ENCODE measurements around the gene ZP2.

Gene ZP2

GRCh38 chr16:21161211-21161610 is 50.2 kb downstream of the ZP2 start:
- TF ChIP-seq NFIC (IDR thresholded peaks at IDR 0.05): no peak
- no peak for TF ChIP-seq YY1 (IDR thresholded peaks at IDR 0.05; ENCODE audit: low read depth)
- TF ChIP-seq TAF1 (IDR thresholded peaks at IDR 0.05; ENCODE audit: low read depth): no peak
- TF ChIP-seq TCF12 (IDR thresholded peaks at IDR 0.05; ENCODE audit: low read depth): no peak
- TF ChIP-seq EP300 (IDR thresholded peaks at IDR 0.05; ENCODE audit: borderline replicate concordance): no peak
- no peak for TF ChIP-seq REST (IDR thresholded peaks at IDR 0.05; ENCODE audit: low read depth)
- TF ChIP-seq TEAD4 (IDR thresholded peaks at IDR 0.05): no peak
- TF ChIP-seq USF1 (IDR thresholded peaks at IDR 0.05): no peak

- TF ChIP-seq TEAD4 (IDR thresholded peaks at IDR 0.05): no peak
- no peak for TF ChIP-seq TAF1 (IDR thresholded peaks at IDR 0.05; ENCODE audit: low read depth)
Observed at GRCh38 chr16:21160276-21160675, 51.1 kb downstream of the ZP2 start.

GRCh38 chr16:21159281-21159951 is 52.0 kb downstream of the ZP2 start:
- TF ChIP-seq RAD21 (IDR thresholded peaks at IDR 0.05; ENCODE audit: low read depth): no peak
- TF ChIP-seq MAX (IDR thresholded peaks at IDR 0.05): no peak
- no peak for TF ChIP-seq EP300 (IDR thresholded peaks at IDR 0.05; ENCODE audit: borderline replicate concordance)
- no peak for TF ChIP-seq TCF12 (IDR thresholded peaks at IDR 0.05; ENCODE audit: low read depth)
- no peak for TF ChIP-seq USF1 (IDR thresholded peaks at IDR 0.05)
- no peak for TF ChIP-seq REST (IDR thresholded peaks at IDR 0.05; ENCODE audit: low read depth)

- TF ChIP-seq YY1 (IDR thresholded peaks at IDR 0.05; ENCODE audit: low read depth) (no peak), REST (IDR thresholded peaks at IDR 0.05; ENCODE audit: low read depth) (no peak), CEBPB (IDR thresholded peaks at IDR 0.05) (no peak), EGR1 (IDR thresholded peaks at IDR 0.05) (0 out of 2 replicates have a peak, but pooled peaks have one; percentile 19), TAF1 (IDR thresholded peaks at IDR 0.05; ENCODE audit: low read depth) (peak; percentile 46; the same call in 1 of the 2 replicates), EP300 (IDR thresholded peaks at IDR 0.05; ENCODE audit: borderline replicate concordance) (no peak), ZBTB7A (IDR thresholded peaks at IDR 0.05; ENCODE audit: low read depth) (peak; percentile 57; the same call in 1 of the 2 replicates)
Observed at GRCh38 chr16:21158208-21159110, 52.9 kb downstream of the ZP2 start, which contains the start of gene LDAF1. Gene LDAF1, plus strand, starts transcription at chr16:21158674. Its CDS starts 2,509 bp downstream, at chr16:21161183.

GRCh38 chr16:21157632-21158031 is 53.7 kb downstream of the ZP2 start:
- no peak for TF ChIP-seq ZBTB7A (IDR thresholded peaks at IDR 0.05; ENCODE audit: low read depth)
- no peak for TF ChIP-seq RAD21 (IDR thresholded peaks at IDR 0.05; ENCODE audit: low read depth)
- TF ChIP-seq NFIC (IDR thresholded peaks at IDR 0.05): no peak
- no peak for TF ChIP-seq CEBPB (IDR thresholded peaks at IDR 0.05)
- TF ChIP-seq EP300 (IDR thresholded peaks at IDR 0.05; ENCODE audit: borderline replicate concordance): no peak
- no peak for TF ChIP-seq TEAD4 (IDR thresholded peaks at IDR 0.05)
- no peak for TF ChIP-seq FOXM1 (IDR thresholded peaks at IDR 0.05; ENCODE audit: borderline replicate concordance, low read depth)
- TF ChIP-seq CREB1 (IDR thresholded peaks at IDR 0.05; ENCODE audit: low read depth): no peak
- TF ChIP-seq EGR1 (IDR thresholded peaks at IDR 0.05): no peak
- TF ChIP-seq MAX (IDR thresholded peaks at IDR 0.05): no peak
- TF ChIP-seq YY1 (IDR thresholded peaks at IDR 0.05; ENCODE audit: low read depth): no peak
- no peak for TF ChIP-seq USF1 (IDR thresholded peaks at IDR 0.05)
- TF ChIP-seq REST (IDR thresholded peaks at IDR 0.05; ENCODE audit: low read depth): no peak
- no peak for TF ChIP-seq TAF1 (IDR thresholded peaks at IDR 0.05; ENCODE audit: low read depth)
